HepG2 (cell line): ENCODE measurements around the gene ERBB3. TPM values are rescaled to one million over a fixed set of nuclear protein-coding genes. Genes with fewer than 3 reads are reported as not detected.

Experiments used
- ATAC-seq: fragments of 200-7000 bp; cut with Tn5 transposase; 3 replicates; pipeline ENCODE4 v1.9.1; 2020; ENCODE audit warnings: mild to moderate bottlenecking, moderate library complexity
- BruUV-seq: library from RNA; stranded (reverse); fragments of 400-500 nt; replicated peaks from 2 replicates; lab custom pipeline; 2021; lab: Mats Ljungman, UMichigan
- CTCF ChIA-PET: fragments of 300-600 bp; formaldehyde crosslinking; extraction: SDS; loops from one replicate; lab custom pipeline; 2021; ENCODE audit warnings: low total read pairs, inconsistent platforms, low intra/inter-chr PET ratio; lab: Yijun Ruan, JAX
- POLR2A ChIA-PET: fragments of 350-600 bp; sonication (Branson Sonifier 250); formaldehyde crosslinking; loops from one replicate; lab custom pipeline; 2020; ENCODE audit warnings: antibody characterized with exemption, inconsistent platforms; lab: Yijun Ruan, JAX
- DNase-seq: peaks from one replicate; pipeline ENCODE4 v3.0.0-alpha.2; 2015; ENCODE audit warnings: low spot score
- FAIRE-seq: peaks from 3 replicates; lab custom pipeline; 2011; peaks lifted over from hg19 to GRCh38; lab: Jason Lieb, UNC
- H2AFZ ChIP-seq: one replicate; pipeline ENCODE4 v1.6.1; 2011; ENCODE audit warnings: low read length, inconsistent platforms
- H3K27ac ChIP-seq: fragments of 300-600 bp; 3 replicates; pipeline ENCODE4 v1.8.0; 2011; ENCODE audit warnings: mixed run types, mild to moderate bottlenecking, mixed read lengths, low read length, inconsistent platforms; ENCODE audit not compliant: insufficient read depth; ENCODE audit errors: extremely low read length
- H3K27me3 ChIP-seq, 2 experiments: fragments of 200-600 bp in 1 of 2; 2 replicates in 1 of 2; 3 replicates in 1 of 2; pipeline versions ENCODE4 v1.6.0 to v1.8.0; 2011; ENCODE audit warnings: low read length in 2 of 2, mild to moderate bottlenecking in 2 of 2, moderate library complexity in 2 of 2, inconsistent platforms in 1 of 2; ENCODE audit not compliant: insufficient read depth in 2 of 2, control insufficient read depth in 1 of 2
- H3K36me3 ChIP-seq, 2 experiments: fragments of 200-600 bp in 1 of 2; replicated peaks in 1 of 2; 2 replicates in 1 of 2; 3 replicates in 1 of 2; pipeline versions ENCODE4 v1.5.1 to v1.8.0; 2011; ENCODE audit warnings: low read length in 2 of 2, inconsistent platforms in 1 of 2; ENCODE audit not compliant: insufficient read depth in 2 of 2, control insufficient read depth in 1 of 2
- H3K4me1 ChIP-seq: 2 replicates; pipeline ENCODE4 v1.5.1; 2012; ENCODE audit warnings: low read length, inconsistent platforms; ENCODE audit not compliant: insufficient read depth
- H3K4me2 ChIP-seq: 2 replicates; pipeline ENCODE4 v1.6.0; 2011; ENCODE audit warnings: low read depth, low read length, inconsistent platforms
- H3K4me3 ChIP-seq, 3 experiments: fragments of 200-600 bp in 1 of 3; sonication (generic), shearing (Covaris generic) in 1 of 3; replicated peaks in 1 of 3; 2 replicates each; pipeline ENCODE4 v1.5.1; 2011 to 2016; ENCODE audit warnings: low read length in 3 of 3, inconsistent platforms in 2 of 3, low read depth in 2 of 3, mild to moderate bottlenecking in 2 of 3, control low read depth in 1 of 3, mixed read lengths in 1 of 3; ENCODE audit not compliant: insufficient read depth in 1 of 3
- H3K79me2 ChIP-seq: one replicate; pipeline ENCODE4 v1.6.1; 2011; ENCODE audit warnings: low read length, inconsistent platforms; ENCODE audit not compliant: insufficient read depth
- H3K9ac ChIP-seq: 2 replicates; pipeline ENCODE4 v1.6.0; 2011; ENCODE audit warnings: mild to moderate bottlenecking, low read depth, low read length, inconsistent platforms; ENCODE audit not compliant: insufficient read depth
- H3K9me3 ChIP-seq: 2 replicates; pipeline ENCODE4 v1.5.1; 2012; ENCODE audit warnings: mild to moderate bottlenecking, low read length
- H4K20me1 ChIP-seq: 2 replicates; pipeline ENCODE4 v1.6.0; 2011; ENCODE audit warnings: inconsistent platforms, mild to moderate bottlenecking, low read length, moderate library complexity; ENCODE audit not compliant: insufficient read depth
- ARNT2 ChIP-seq: sonication (generic); formaldehyde crosslinking; IDR thresholded peaks from 2 replicates; pipeline ENCODE4 v1.8.0; 2022; ENCODE audit warnings: mild to moderate bottlenecking, low read depth, missing genetic modification reagents, moderate library complexity
- DZIP1 ChIP-seq: sonication (generic); formaldehyde crosslinking; IDR thresholded peaks from 2 replicates; pipeline ENCODE4 v1.5.0; 2020; ENCODE audit warnings: mild to moderate bottlenecking, missing genetic modification reagents
- FOXJ3 ChIP-seq: sonication (generic); formaldehyde crosslinking; IDR thresholded peaks from 2 replicates; pipeline ENCODE4 v1.4.0; 2020; ENCODE audit warnings: missing genetic modification reagents, mild to moderate bottlenecking, borderline replicate concordance
- FOXP1 ChIP-seq, 2 experiments: fragments of 450-650 bp in 1 of 2; IDR thresholded peaks; 2 replicates each; pipeline ENCODE4 v1.6.1; 2017 to 2018; ENCODE audit warnings: antibody characterized with exemption in 1 of 2
- GABPA ChIP-seq, 2 experiments: IDR thresholded peaks; 2 replicates each; pipeline ENCODE4 v1.6.1; 2011 to 2016; ENCODE audit warnings: low read depth in 2 of 2, low read length in 1 of 2, missing biosample characterization in 1 of 2, missing genetic modification characterization in 1 of 2
- GZF1 ChIP-seq: sonication (generic); formaldehyde crosslinking; IDR thresholded peaks from 2 replicates; pipeline ENCODE4 v1.5.1; 2020; ENCODE audit warnings: mild to moderate bottlenecking, missing genetic modification reagents
- MZF1 ChIP-seq: sonication (generic); formaldehyde crosslinking; IDR thresholded peaks from 2 replicates; pipeline ENCODE4 v1.8.1; 2023; ENCODE audit warnings: mild to moderate bottlenecking, missing genetic modification reagents, borderline replicate concordance
- NR2F1 ChIP-seq, 2 experiments: fragments of 450-650 bp in 1 of 2; formaldehyde crosslinking in 1 of 2; IDR thresholded peaks; 2 replicates each; pipeline versions ENCODE4 v1.5.0 to v1.6.1; 2016 to 2020; ENCODE audit warnings: mild to moderate bottlenecking in 1 of 2, missing compliant biosample characterization in 1 of 2, missing genetic modification reagents in 1 of 2, moderate library complexity in 1 of 2
- NR2F6 ChIP-seq, 2 experiments: IDR thresholded peaks; 2 replicates each; pipeline ENCODE4 v1.6.1; 2016; ENCODE audit warnings: antibody characterized with exemption in 1 of 2, mild to moderate bottlenecking in 1 of 2
- POLR2AphosphoS2 ChIP-seq: IDR thresholded peaks from 2 replicates; pipeline ENCODE4 v1.6.1; 2011; ENCODE audit warnings: low read depth, low read length, improper control_type of control experiment
- RARA ChIP-seq: IDR thresholded peaks from 2 replicates; pipeline ENCODE4 v1.6.1; 2016; ENCODE audit warnings: missing genetic modification reagents, missing compliant biosample characterization
- SALL1 ChIP-seq: sonication (generic); formaldehyde crosslinking; IDR thresholded peaks from 2 replicates; pipeline ENCODE4 v1.8.0; 2022; ENCODE audit warnings: mild to moderate bottlenecking, missing genetic modification reagents
- ZBTB21 ChIP-seq: sonication (generic); formaldehyde crosslinking; IDR thresholded peaks from 2 replicates; pipeline ENCODE4 v1.4.0; 2020; ENCODE audit warnings: missing genetic modification reagents
- ZBTB37 ChIP-seq: sonication (generic); formaldehyde crosslinking; IDR thresholded peaks from 2 replicates; pipeline ENCODE4 v1.4.0; 2020; ENCODE audit warnings: mild to moderate bottlenecking, missing genetic modification reagents
- ZC3H13 ChIP-seq: sonication (generic); formaldehyde crosslinking; IDR thresholded peaks from 2 replicates; pipeline ENCODE4 v1.8.1; 2023; ENCODE audit warnings: mild to moderate bottlenecking, missing genetic modification reagents, moderate library complexity
- ZC3H4 ChIP-seq: sonication (generic); formaldehyde crosslinking; IDR thresholded peaks from 2 replicates; pipeline ENCODE4 v1.4.0; 2020; ENCODE audit warnings: missing genetic modification reagents, borderline replicate concordance
- ZFX ChIP-seq: sonication (generic); formaldehyde crosslinking; IDR thresholded peaks from 2 replicates; pipeline ENCODE4 v1.4.0; 2020; ENCODE audit warnings: mild to moderate bottlenecking, low read depth, missing genetic modification reagents, moderate library complexity
- ZNF556 ChIP-seq: sonication (generic); formaldehyde crosslinking; IDR thresholded peaks from 2 replicates; pipeline ENCODE4 v1.4.0; 2020; ENCODE audit warnings: mild to moderate bottlenecking, missing genetic modification reagents, borderline replicate concordance
- ZNF724P ChIP-seq: sonication (generic); formaldehyde crosslinking; IDR thresholded peaks from 2 replicates; pipeline ENCODE4 v1.8.0; 2022; ENCODE audit warnings: missing genetic modification reagents, borderline replicate concordance
- ZNF747 ChIP-seq: sonication (generic); formaldehyde crosslinking; IDR thresholded peaks from 2 replicates; pipeline ENCODE4 v1.8.1; 2023; ENCODE audit warnings: missing genetic modification reagents, mild to moderate bottlenecking, borderline replicate concordance
- WGBS: methylation state at CpG from one replicate; pipeline ENCODE4 v1.1.6; 2017; ENCODE audit warnings: low lambda C conversion rate; 5-methylcytosine and 5-hydroxymethylcytosine counted together
- in situ Hi-C: cut with HindIII; loops from 2 replicates; pipeline ENCODE4 v1.10.0; 2017; ENCODE audit warnings: low pct_unique_long_range_greater_than_20kb; ENCODE audit not compliant: extremely low pct_ligation_motif_present
- intact Hi-C: fragments of 100-400 bp; cut with micrococcal nuclease; formaldehyde crosslinking; loops from one replicate; pipeline ENCODE4 v1.10.0; 2022; ENCODE audit not compliant: unreplicated experiment
- polyA plus RNA-seq, 8 experiments: library from polyadenylated mRNA; depleted of rRNA in 3 of 8; stranded (reverse) in 7 of 8; unstranded in 1 of 8; fragments of >200 nt; fragmentation: Illumina TruSeq in 4 of 8; extraction: Trizol in 4 of 8; gene quantifications; 2 replicates each; pipeline versions ENCODE4 v1.2.1 to v1.2.3, GENCODE V29; 2011 to 2016; ENCODE audit warnings: low read depth in 4 of 8, missing spikeins in 1 of 8, mixed read lengths in 1 of 8; ENCODE audit not compliant: insufficient read depth in 1 of 8
- total RNA-seq, 5 experiments: library from RNA; depleted of rRNA; stranded (reverse); fragments of >200 nt; fragmentation: Illumina TruSeq; extraction: Trizol; gene quantifications; 2 replicates each; pipeline ENCODE4 v1.2.3, GENCODE V29; 2016; ENCODE audit warnings: low read depth in 1 of 5

Gene ERBB3
- total and polyA plus RNA-seq, 2 of the 13 experiments (the other 11 are each of a cell fraction or from before 2014, with no cell fraction given): 93.6 to 358 TPM

GRCh38 chr12:56038022-56038655 is 41.8 kb upstream of the ERBB3 start:
- no TSS peak for BruUV-seq
- ChIA-PET POLR2A (interaction anchor here (3.4 kb wide), 1 partner anchor 42 kb away, joined by 26 read pairs; the partner anchor contains the start of gene SUOX), CTCF (no interaction called here)
- intact Hi-C loops: loop anchor here (5.0 kb wide), 1 partner anchor 301 kb away; no protein-coding TSS in a partner anchor
- no peak overlapping the region; the same call in 1 of the 2 replicates for H3K9ac ChIP-seq
- no peak overlapping the region for H2AFZ ChIP-seq
- peaks cover 0 to 15% of the 10 kb centered on the region in 2 experiments; a peak in 3 of 5 replicates for H3K36me3 ChIP-seq
- no peaks in the 10 kb centered on the region for H3K9me3 ChIP-seq
- H3K27me3 ChIP-seq: no peaks in the 10 kb centered on the region
- WGBS: 33% methylated on average over 2 of the region's 2 CpGs
- peaks cover 4% of the 10 kb centered on the region; the same call in 1 of the 2 replicates for H4K20me1 ChIP-seq
- peak overlapping the region; percentile 39 for H3K27ac ChIP-seq
- ATAC-seq: no peak
- in situ Hi-C loops: loop anchor here (10.0 kb wide), 1 partner anchor 63 kb away; the partner anchor contains the start of gene RAB5B
- no peak for FAIRE-seq
- H3K4me3 ChIP-seq: no peak overlapping the region
- H3K79me2 ChIP-seq: peaks cover 13% of the 10 kb centered on the region
- no peak for DNase-seq
- 0 out of 2 replicates have a peak overlapping the region, but pooled peaks have one; percentile 9 for H3K4me2 ChIP-seq
- H3K4me1 ChIP-seq: peaks cover 35% of the 10 kb centered on the region
- TF ChIP-seq POLR2AphosphoS2 (no peak), ZC3H13 (CRISPR knock-in tag) (no peak), ZBTB21 (no peak), FOXJ3 (no peak), NR2F6 (IDR thresholded peaks at IDR 0.05) (peak; percentile 73), NR2F6 (CRISPR knock-in tag; IDR thresholded peaks at IDR 0.05) (peak; percentile 56; the same call in 1 of the 2 replicates), GZF1 (CRISPR knock-in tag) (no peak), ZNF724P (CRISPR knock-in tag) (no peak), ZNF747 (CRISPR knock-in tag) (no peak), ZNF556 (CRISPR knock-in tag) (no peak), GABPA (IDR thresholded peaks at IDR 0.05; ENCODE audit: low read depth, low read length) (no peak), GABPA (CRISPR knock-in tag; IDR thresholded peaks at IDR 0.05; ENCODE audit: low read depth) (no peak), ZFX (no peak), RARA (CRISPR knock-in tag) (0 out of 2 replicates have a peak, but pooled peaks have one; percentile 5), ZBTB37 (CRISPR knock-in tag) (no peak), FOXP1 (IDR thresholded peaks at IDR 0.05) (no peak), FOXP1 (CRISPR knock-in tag; IDR thresholded peaks at IDR 0.05) (no peak), MZF1 (CRISPR knock-in tag) (no peak), DZIP1 (no peak), ARNT2 (CRISPR knock-in tag) (no peak), NR2F1 (CRISPR knock-in tag; IDR thresholded peaks at IDR 0.05) (0 out of 4 replicates have a peak, but pooled peaks of 1 of the 2 experiments have one; percentile 41), SALL1 (no peak), ZC3H4 (no peak)
